GM12878 (cell line): ENCODE data around the gene HMGN3. TPM values are rescaled to one million over a fixed set of nuclear protein-coding genes. Genes with fewer than 3 reads are reported as not detected.
A peak's percentile ranks its signal among the peaks of the same experiment; 100 is the strongest.

Experiments used
- ATF2 ChIP-seq: IDR thresholded peaks from 2 replicates; pipeline ENCODE4 v1.6.1; 2012; ENCODE audit warnings: low read length, inconsistent platforms
- CBFB ChIP-seq: IDR thresholded peaks from 2 replicates; pipeline ENCODE4 v1.6.1; 2016; ENCODE audit warnings: antibody characterized with exemption, low read depth
- CHD4 ChIP-seq: fragments of 200-600 bp; sonication (generic); IDR thresholded peaks from 2 replicates; pipeline ENCODE4 v1.6.1; 2016; ENCODE audit warnings: mild to moderate bottlenecking
- EP300 ChIP-seq, 2 experiments: fragments of 150-350 bp in 1 of 2; IDR thresholded peaks; 2 replicates each; pipeline ENCODE4 v1.6.1; 2011 to 2012; ENCODE audit warnings: low read depth in 2 of 2, low read length in 2 of 2, borderline replicate concordance in 1 of 2, improper control_type of control experiment in 1 of 2, inconsistent platforms in 1 of 2; ENCODE audit not compliant: control insufficient read depth in 1 of 2
- ETV6 ChIP-seq, 2 experiments: fragments of 450-650 bp in 1 of 2; IDR thresholded peaks in 1 of 2; conservative IDR thresholded peaks in 1 of 2; 2 replicates each; pipeline ENCODE4 v1.6.1; 2014; ENCODE audit warnings: antibody characterized with exemption in 1 of 2, borderline replicate concordance in 1 of 2, low read depth in 1 of 2, mild to moderate bottlenecking in 1 of 2, moderate library complexity in 1 of 2
- FOXM1 ChIP-seq: IDR thresholded peaks from 2 replicates; pipeline ENCODE4 v1.6.1; 2012; ENCODE audit warnings: low read depth, mild to moderate bottlenecking, inconsistent platforms, low read length, moderate library complexity
- HDAC6 ChIP-seq: fragments of 200-600 bp; sonication (generic); IDR thresholded peaks from one replicate; pipeline ENCODE4 v1.8.0; 2017; ENCODE audit warnings: antibody characterized with exemption; ENCODE audit not compliant: unreplicated experiment
- IKZF2 ChIP-seq, 2 experiments: fragments of 450-650 bp; IDR thresholded peaks; 2 replicates each; pipeline ENCODE4 v1.6.1; 2017; ENCODE audit warnings: mild to moderate bottlenecking in 2 of 2, moderate library complexity in 2 of 2
- MLLT1 ChIP-seq: fragments of 450-650 bp; IDR thresholded peaks from 2 replicates; pipeline ENCODE4 v1.6.1; 2016; ENCODE audit warnings: mild to moderate bottlenecking
- MTA2 ChIP-seq: fragments of 450-650 bp; IDR thresholded peaks from 2 replicates; pipeline ENCODE4 v1.6.1; 2016; ENCODE audit warnings: low read depth, mild to moderate bottlenecking, moderate library complexity
- MTA3 ChIP-seq: IDR thresholded peaks from 2 replicates; pipeline ENCODE4 v1.6.1; 2012; ENCODE audit warnings: low read length, inconsistent platforms, borderline replicate concordance
- NFYA ChIP-seq: IDR thresholded peaks from 2 replicates; pipeline ENCODE4 v1.6.1; 2011; ENCODE audit warnings: low read depth, mild to moderate bottlenecking, low read length, improper control_type of control experiment, borderline replicate concordance
- PBX3 ChIP-seq: IDR thresholded peaks from 2 replicates; pipeline ENCODE4 v1.6.1; 2011; ENCODE audit warnings: mild to moderate bottlenecking, low read depth, low read length, moderate library complexity; ENCODE audit not compliant: insufficient replicate concordance
- PKNOX1 ChIP-seq: fragments of 450-650 bp; IDR thresholded peaks from 2 replicates; pipeline ENCODE4 v1.6.1; 2016; ENCODE audit warnings: mild to moderate bottlenecking
- PML ChIP-seq: IDR thresholded peaks from 2 replicates; pipeline ENCODE4 v1.6.1; 2012; ENCODE audit warnings: low read length, inconsistent platforms
- POLR2AphosphoS5 ChIP-seq: IDR thresholded peaks from 2 replicates; pipeline ENCODE4 v1.6.1; 2011; ENCODE audit warnings: mild to moderate bottlenecking, low read length, inconsistent platforms
- RB1 ChIP-seq: fragments of 450-650 bp; formaldehyde crosslinking; IDR thresholded peaks from 2 replicates; pipeline ENCODE4 v1.6.1; 2017; ENCODE audit warnings: mild to moderate bottlenecking, borderline replicate concordance
- SIX5 ChIP-seq: IDR thresholded peaks from 2 replicates; pipeline ENCODE4 v1.6.1; 2011; ENCODE audit warnings: mild to moderate bottlenecking, low read depth, low read length, moderate library complexity; ENCODE audit not compliant: severe bottlenecking
- SMAD1 ChIP-seq: fragments of 450-650 bp; IDR thresholded peaks from 2 replicates; pipeline ENCODE4 v1.6.1; 2018; ENCODE audit warnings: mild to moderate bottlenecking, low read depth; ENCODE audit not compliant: partially characterized antibody
- SMC3 ChIP-seq: IDR thresholded peaks from 2 replicates; pipeline ENCODE4 v1.6.1; 2011; ENCODE audit warnings: low read length, improper control_type of control experiment, borderline replicate concordance
- TBL1XR1 ChIP-seq: IDR thresholded peaks from 2 replicates; pipeline ENCODE4 v1.6.1; 2012; ENCODE audit warnings: low read depth, low read length, improper control_type of control experiment
- USF2 ChIP-seq: IDR thresholded peaks from 2 replicates; pipeline ENCODE4 v1.6.1; 2011; ENCODE audit warnings: low read depth, low read length, improper control_type of control experiment, borderline replicate concordance
- ZNF217 ChIP-seq: fragments of 450-650 bp; IDR thresholded peaks from 2 replicates; pipeline ENCODE4 v1.6.1; 2017; ENCODE audit warnings: antibody characterized with exemption, mild to moderate bottlenecking
- ZSCAN29 ChIP-seq: fragments of 450-650 bp; IDR thresholded peaks from 2 replicates; pipeline ENCODE4 v1.6.1; 2017; ENCODE audit warnings: mild to moderate bottlenecking, moderate library complexity
- polyA plus RNA-seq, 11 experiments: library from polyadenylated mRNA; depleted of rRNA in 4 of 11; unstranded in 6 of 11; stranded (reverse) in 5 of 11; fragments of >200 nt; fragmentation: Nextera tagmentation in 4 of 11; fragmentation: Illumina TruSeq in 1 of 11; extraction: Ambion mirVana in 4 of 11; extraction: Trizol in 1 of 11; gene quantifications; 1 replicate in 1 of 11; 2 replicates in 10 of 11; pipeline versions ENCODE4 v1.2.1 to v1.2.3, GENCODE V29; 2011 to 2016; ENCODE audit warnings: inconsistent platforms in 2 of 11, missing spikeins in 2 of 11, low read depth in 1 of 11
- total RNA-seq, 4 experiments: library from RNA; depleted of rRNA in 3 of 4; stranded (reverse); fragments of >200 nt in 3 of 4; fragmentation: Illumina TruSeq in 1 of 4; extraction: Trizol in 1 of 4; gene quantifications; 2 replicates each; pipeline versions ENCODE4 v1.2.1 to v1.2.3, GENCODE V29; 2013 to 2021

The HMGN3 gene
- total and polyA plus RNA-seq, 10 of the 15 experiments (the other 5 are each of a cell fraction or from before 2014, with no cell fraction given), result 115 to 496 (median 262) TPM

- TF ChIP-seq PKNOX1, result 0 out of 2 replicates have a peak, but pooled peaks have one; percentile 32
- no peak for TF ChIP-seq MLLT1
- peak; percentile 77; the same call in 1 of the 2 replicates for TF ChIP-seq PML
- TF ChIP-seq POLR2AphosphoS5, result peak; percentile 86
- no peak for TF ChIP-seq PBX3
- 0 out of 2 replicates have a peak, but pooled peaks have one; percentile 36 for TF ChIP-seq RB1
- TF ChIP-seq ATF2, result no peak
- no peak for TF ChIP-seq ZNF217
- TF ChIP-seq EP300 (IDR thresholded peaks at IDR 0.05; ENCODE audit: borderline replicate concordance in 1 of 2, control insufficient read depth in 1 of 2, low read depth in 2 of 2, low read length in 2 of 2), result no peak
- no peak for TF ChIP-seq SMAD1
- no peak for TF ChIP-seq MTA2
- TF ChIP-seq IKZF2 (IDR thresholded peaks at IDR 0.05), result peak in 1 of 2 experiments; percentile 53; a peak in 2 of 4 replicates
- TF ChIP-seq ETV6 (conservative IDR thresholded peaks at IDR 0.05 in 1 of 2, IDR thresholded peaks at IDR 0.05 in 1 of 2; ENCODE audit: borderline replicate concordance in 1 of 2, low read depth in 1 of 2), result no peak
- no peak for TF ChIP-seq NFYA
- TF ChIP-seq SMC3, result no peak
- TF ChIP-seq MTA3, result no peak; the same call in 1 of the 2 replicates
- no peak for TF ChIP-seq ZSCAN29
- no peak for TF ChIP-seq TBL1XR1
- no peak for TF ChIP-seq CBFB
- TF ChIP-seq FOXM1, result 0 out of 2 replicates have a peak, but pooled peaks have one; percentile 42
- TF ChIP-seq USF2, result no peak
- TF ChIP-seq HDAC6, result no peak
- no peak for TF ChIP-seq CHD4
- TF ChIP-seq SIX5, result no peak
Observed at GRCh38 chr6:79234150-79235022, at the start of gene HMGN3 (continued).
